ENCODE measurements around the gene COBLL1. TPM values are rescaled to one million over a fixed set of nuclear protein-coding genes. Genes with fewer than 3 reads are reported as not detected.

COBLL1 gene
- total and polyA plus RNA-seq, 11 donors, result 4.0 to 36.9 (median 16.2) TPM

GRCh38 chr2:164796999-164797398 is 44.6 kb downstream of the COBLL1 start:
- Histone ChIP-seq H3K4me3 (no peak overlapping the region), H3K4me1 (peaks cover 0 to 70% (median 39%) of the 10 kb centered on the region in 12 donors), H3K36me3 (no peaks in the 10 kb centered on the region), H3K27me3 (no peaks in the 10 kb centered on the region), H3K27ac (no peak overlapping the region), H3K9me3 (no peaks in the 10 kb centered on the region)
- 92 to 99% (median 97%) methylated on average over 2 of the region's 2 CpGs for WGBS, 4 donors
- DNase-seq (no peak), ATAC-seq (no peak)
- intact Hi-C loops (cut with DNase I), result loop anchor here in 3 of 10 donors (5.0 kb wide), 2 partner anchors 40 to 45 kb away; partner anchors contain the start of gene COBLL1 (in 2 of the 3)
- TF ChIP-seq POLR2A (IDR thresholded peaks at IDR 0.05) (no peak), CTCF (IDR thresholded peaks at IDR 0.05) (no peak)

- intact Hi-C loops (cut with DNase I), result loop anchor here in 3 of 10 donors (5.0 kb wide), 2 partner anchors 43 to 48 kb away; partner anchors contain the start of gene COBLL1 (in 2 of the 3)
- peak overlapping the region in 2 of 12 donors; percentile 4 to 10 for H3K4me3 ChIP-seq
- no peaks in the 10 kb centered on the region for H3K27me3 ChIP-seq
- peaks cover 0 to 74% (median 40%) of the 10 kb centered on the region in 12 donors for H3K4me1 ChIP-seq
- ATAC-seq (peak; percentile 26 to 52 (median 40)), DNase-seq (no peak)
- no peaks in the 10 kb centered on the region for H3K9me3 ChIP-seq
- no peaks in the 10 kb centered on the region for H3K36me3 ChIP-seq
- 50 to 65% (median 55%) methylated on average over 4 of the region's 4 CpGs for WGBS, 4 donors
- peak overlapping the region in 11 of 12 donors; percentile 45 to 74 (median 61) for H3K27ac ChIP-seq
- TF ChIP-seq CTCF (IDR thresholded peaks at IDR 0.05) (no peak), POLR2A (IDR thresholded peaks at IDR 0.05) (no peak)
Measured at GRCh38 chr2:164794432-164795231, 47.0 kb downstream of the COBLL1 start.

DNA sequence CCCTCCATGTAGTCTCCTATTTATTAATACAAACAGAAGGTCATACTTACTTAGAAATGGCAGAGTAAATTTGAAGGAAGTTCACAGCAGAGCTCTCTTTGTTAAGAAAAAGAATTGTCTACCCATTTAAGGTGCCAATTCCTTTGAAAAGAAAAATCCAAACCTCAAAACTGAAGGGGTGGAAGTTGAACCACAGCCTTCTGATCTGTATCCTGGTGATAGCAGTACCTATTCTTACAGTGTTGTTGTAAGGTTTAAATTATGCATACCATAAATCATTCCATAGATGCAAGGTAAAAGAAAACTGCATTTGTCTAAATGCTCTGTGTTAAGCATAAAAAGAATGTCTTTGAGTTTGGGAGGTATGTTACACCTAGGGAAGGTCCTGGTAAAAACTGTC is 47.6 kb downstream of the COBLL1 start:
- no peaks in the 10 kb centered on the region for H3K9me3 ChIP-seq
- no peak overlapping the region for H3K4me3 ChIP-seq
- intact Hi-C loops (cut with DNase I), result no loop called here
- no peak for TF ChIP-seq POLR2A (IDR thresholded peaks at IDR 0.05)
- ATAC-seq, result no peak
- H3K27ac ChIP-seq, result peak overlapping the region in 11 of 12 donors; percentile 45 to 74 (median 61)
- no peak for DNase-seq
- H3K27me3 ChIP-seq, result no peaks in the 10 kb centered on the region
- H3K4me1 ChIP-seq, result peaks cover 0 to 68% (median 38%) of the 10 kb centered on the region in 12 donors
- H3K36me3 ChIP-seq, result no peaks in the 10 kb centered on the region

GRCh38 chr2:164793529-164793928 is 48.1 kb downstream of the COBLL1 start:
- 82 to 86% (median 83%) methylated on average over 1 of the region's 1 CpG for WGBS, 4 donors
- H3K9me3 ChIP-seq, result no peaks in the 10 kb centered on the region
- no peak for ATAC-seq
- H3K4me1 ChIP-seq, result peaks cover 0 to 65% (median 37%) of the 10 kb centered on the region in 12 donors
- no peak for DNase-seq
- intact Hi-C loops (cut with DNase I), result no loop called here
- no peaks in the 10 kb centered on the region for H3K27me3 ChIP-seq
- peak overlapping the region in 11 of 12 donors; percentile 45 to 74 (median 61) for H3K27ac ChIP-seq
- no peak overlapping the region for H3K4me3 ChIP-seq
- TF ChIP-seq CTCF (IDR thresholded peaks at IDR 0.05), result no peak
- TF ChIP-seq POLR2A (IDR thresholded peaks at IDR 0.05), result no peak
- H3K36me3 ChIP-seq, result no peaks in the 10 kb centered on the region

All from heart left ventricle (tissue), 16 donors.